Neural progenitor cell (in vitro differentiated cells): ENCODE data around the gene GRAMD1B.

Experiments
- EZH2 ChIP-seq: fragments of 200-600 bp; sonication (generic); IDR thresholded peaks from 2 replicates; pipeline ENCODE4 v1.6.1; 2017; ENCODE audit warnings: antibody characterized with exemption, mild to moderate bottlenecking, moderate library complexity
- TF ChIP-seq, protein P1 (sequence below): fragments of 200-600 bp; sonication (generic); IDR thresholded peaks from 2 replicates; pipeline ENCODE4 v1.5.1; 2017; ENCODE audit warnings: antibody characterized with exemption, mild to moderate bottlenecking

GRCh38 chr11:123519055-123519796 lies 89.2 kb downstream of the GRAMD1B start:
- TF ChIP-seq, protein P1, sequence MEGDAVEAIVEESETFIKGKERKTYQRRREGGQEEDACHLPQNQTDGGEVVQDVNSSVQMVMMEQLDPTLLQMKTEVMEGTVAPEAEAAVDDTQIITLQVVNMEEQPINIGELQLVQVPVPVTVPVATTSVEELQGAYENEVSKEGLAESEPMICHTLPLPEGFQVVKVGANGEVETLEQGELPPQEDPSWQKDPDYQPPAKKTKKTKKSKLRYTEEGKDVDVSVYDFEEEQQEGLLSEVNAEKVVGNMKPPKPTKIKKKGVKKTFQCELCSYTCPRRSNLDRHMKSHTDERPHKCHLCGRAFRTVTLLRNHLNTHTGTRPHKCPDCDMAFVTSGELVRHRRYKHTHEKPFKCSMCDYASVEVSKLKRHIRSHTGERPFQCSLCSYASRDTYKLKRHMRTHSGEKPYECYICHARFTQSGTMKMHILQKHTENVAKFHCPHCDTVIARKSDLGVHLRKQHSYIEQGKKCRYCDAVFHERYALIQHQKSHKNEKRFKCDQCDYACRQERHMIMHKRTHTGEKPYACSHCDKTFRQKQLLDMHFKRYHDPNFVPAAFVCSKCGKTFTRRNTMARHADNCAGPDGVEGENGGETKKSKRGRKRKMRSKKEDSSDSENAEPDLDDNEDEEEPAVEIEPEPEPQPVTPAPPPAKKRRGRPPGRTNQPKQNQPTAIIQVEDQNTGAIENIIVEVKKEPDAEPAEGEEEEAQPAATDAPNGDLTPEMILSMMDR = no peak
- no peak for TF ChIP-seq EZH2
